Epithelial cell of esophagus (primary cell): ENCODE measurements around the gene HCFC1.

Experiments
- DNase-seq: peaks from one replicate; pipeline ENCODE4 v3.0.0; 2010; ENCODE audit warnings: low read depth
- H3K4me3 ChIP-seq: 2 replicates; pipeline ENCODE4 v1.5.1; 2011; ENCODE audit warnings: mild to moderate bottlenecking, low read length, control low read depth
- CTCF ChIP-seq: IDR thresholded peaks from 2 replicates; pipeline ENCODE4 v1.5.1; 2011; ENCODE audit warnings: low read depth, mild to moderate bottlenecking, low read length, control low read depth, inconsistent platforms; ENCODE audit not compliant: insufficient read depth; ENCODE audit errors: missing control alignments

HCFC1 gene

GRCh38 chrX:153968754-153969124 is 2.9 kb downstream of the HCFC1 start:
- H3K4me3 ChIP-seq: peak overlapping the region; percentile 77
- no peak for TF ChIP-seq CTCF
- DNase-seq: peak; percentile 13

- no peak for TF ChIP-seq CTCF
- no peak for DNase-seq
- H3K4me3 ChIP-seq: no peak overlapping the region
These were observed 3.4 kb downstream of the HCFC1 start for GRCh38 chrX:153968255-153968654.

GRCh38 chrX:153967536-153968224 is 3.9 kb downstream of the HCFC1 start:
- no peak for TF ChIP-seq CTCF

GRCh38 chrX:153966841-153967535 is 4.6 kb downstream of the HCFC1 start:
- peak; percentile 30 for DNase-seq
- no peak for TF ChIP-seq CTCF
- H3K4me3 ChIP-seq: no peak overlapping the region

More at GRCh38 chrX:153967536-153968224, 3.9 kb downstream of the HCFC1 start:
- H3K4me3 ChIP-seq: no peak overlapping the region
- no peak for DNase-seq

GRCh38 chrX:153966283-153966688 is 5.3 kb downstream of the HCFC1 start:
- no peak overlapping the region for H3K4me3 ChIP-seq
- TF ChIP-seq CTCF: no peak
- no peak for DNase-seq

- no peak overlapping the region for H3K4me3 ChIP-seq
- no peak for DNase-seq
- TF ChIP-seq CTCF: no peak
These were observed 6.2 kb downstream of the HCFC1 start for GRCh38 chrX:153965406-153965805.
